ENCODE measurements around the gene PROCR.
"Not testable (repeated sequence)": the region's sequence is repeated elsewhere in the genome, so short reads cannot be mapped to it uniquely, and the experiment has no call there.

Gene PROCR

GRCh38 chr20:35146299-35146919 is 25.5 kb upstream of the PROCR start:
- H3K4me3 ChIP-seq (ENCODE audit: low read depth, low read length): peak overlapping the region; percentile 85
- no peak for TF ChIP-seq CTCF (IDR thresholded peaks at IDR 0.05; ENCODE audit: control insufficient read depth, extremely low read depth, insufficient read depth)
- DNase-seq (ENCODE audit: low read depth): no peak

GRCh38 chr20:35146920-35147574 is 24.8 kb upstream of the PROCR start, which contains the start of gene EDEM2:
EDEM2 (minus strand) TSS chr20:35147336; CDS start chr20:35147258, 78 bp downstream.
- peak; percentile 90 for DNase-seq (ENCODE audit: low read depth)
- peak within 1 kb of the TSS; percentile 85 for H3K4me3 ChIP-seq (ENCODE audit: low read depth, low read length)
- 0 out of 2 replicates have a peak, but pooled peaks have one; percentile 11 for TF ChIP-seq CTCF (IDR thresholded peaks at IDR 0.05; ENCODE audit: control insufficient read depth, extremely low read depth, insufficient read depth)

GRCh38 chr20:35147575-35148071 is 24.2 kb upstream of the PROCR start:
- DNase-seq (ENCODE audit: low read depth): not testable (repeated sequence)
- H3K4me3 ChIP-seq (ENCODE audit: low read depth, low read length): peak overlapping the region; percentile 85

GRCh38 chr20:35150846-35151579 is 20.9 kb upstream of the PROCR start:
- no peak for TF ChIP-seq CTCF (IDR thresholded peaks at IDR 0.05; ENCODE audit: control insufficient read depth, extremely low read depth, insufficient read depth)
- no peak overlapping the region for H3K4me3 ChIP-seq (ENCODE audit: low read depth, low read length)
- DNase-seq (ENCODE audit: low read depth): no peak

GRCh38 chr20:35151736-35152135 is 20.1 kb upstream of the PROCR start:
- no peak overlapping the region for H3K4me3 ChIP-seq (ENCODE audit: low read depth, low read length)
- DNase-seq (ENCODE audit: low read depth): no peak
- TF ChIP-seq CTCF (IDR thresholded peaks at IDR 0.05; ENCODE audit: control insufficient read depth, extremely low read depth, insufficient read depth): no peak

GRCh38 chr20:35155936-35156335 is 15.9 kb upstream of the PROCR start:
- TF ChIP-seq CTCF (IDR thresholded peaks at IDR 0.05; ENCODE audit: control insufficient read depth, extremely low read depth, insufficient read depth): no peak
- no peak for DNase-seq (ENCODE audit: low read depth)
- no peak overlapping the region for H3K4me3 ChIP-seq (ENCODE audit: low read depth, low read length)

- no peak overlapping the region for H3K4me3 ChIP-seq (ENCODE audit: low read depth, low read length)
- no peak for DNase-seq (ENCODE audit: low read depth)
- no peak for TF ChIP-seq CTCF (IDR thresholded peaks at IDR 0.05; ENCODE audit: control insufficient read depth, extremely low read depth, insufficient read depth)
Observed at GRCh38 chr20:35156978-35157377, 14.9 kb upstream of the PROCR start.

- not testable (repeated sequence) for H3K4me3 ChIP-seq (ENCODE audit: low read depth, low read length); DNase-seq (ENCODE audit: low read depth)
Observed at GRCh38 chr20:35160341-35160740, 11.5 kb upstream of the PROCR start.

- not testable (repeated sequence) for DNase-seq (ENCODE audit: low read depth); H3K4me3 ChIP-seq (ENCODE audit: low read depth, low read length)
Observed at GRCh38 chr20:35164531-35164930, 7.3 kb upstream of the PROCR start.
